HG02938 (cell line): Measurements from ENCODE around the gene SIN3A.
"Not testable (repeated sequence)": the region's sequence is repeated elsewhere in the genome, so short reads cannot be mapped to it uniquely, and the experiment has no call there.

ENCODE experiments used
- ATAC-seq: cut with Tn5 transposase; IDR thresholded peaks from one replicate; pipeline ENCODE4 v1.9.1; 2021; ENCODE audit warnings: mild to moderate bottlenecking, moderate library complexity; ENCODE audit not compliant: unreplicated experiment

SIN3A gene

DNA sequence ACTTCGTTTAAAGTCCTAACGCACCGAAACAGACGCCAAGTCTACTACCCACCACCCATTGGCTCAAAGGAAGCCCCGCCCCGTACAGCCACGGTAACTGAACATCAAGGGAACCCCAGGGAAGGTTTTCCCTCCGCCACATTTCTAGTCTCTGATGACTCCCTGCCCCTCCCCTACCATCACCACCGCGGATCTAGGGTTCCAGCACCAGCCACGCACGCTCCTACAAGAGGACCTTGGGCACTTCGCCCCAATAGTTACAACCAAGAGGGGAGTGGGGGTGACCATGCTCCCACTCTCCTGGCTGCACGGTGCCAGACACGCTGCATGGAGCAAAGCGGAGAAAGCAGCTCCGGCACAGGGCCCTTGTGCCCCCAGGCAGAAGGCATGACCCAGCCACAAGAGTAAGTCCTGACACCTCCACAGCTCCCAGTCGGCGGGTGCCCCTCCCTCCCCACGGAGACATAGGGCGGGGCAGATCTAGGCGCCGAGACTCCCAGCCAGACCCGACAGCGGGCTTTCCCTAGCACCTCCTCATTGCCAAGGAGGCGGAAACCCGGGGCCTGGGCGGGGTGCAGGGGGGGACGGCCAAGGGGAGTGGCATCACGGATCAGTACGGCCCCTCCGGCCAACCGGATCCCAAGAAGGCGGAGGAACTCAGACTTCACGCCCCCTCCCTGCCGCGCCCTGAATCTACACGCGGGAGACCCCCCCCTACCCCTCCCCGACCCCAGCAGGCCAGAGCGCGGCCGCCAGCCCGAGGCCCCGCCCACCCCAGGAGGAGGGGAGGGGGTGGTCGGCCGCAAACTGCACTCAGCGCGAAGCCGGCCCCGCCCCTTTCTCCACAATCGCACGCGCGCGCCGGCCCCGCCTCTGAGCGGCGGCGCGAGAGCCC is 936 bp downstream of the SIN3A start:
- ATAC-seq, result peak; percentile 17

DNA sequence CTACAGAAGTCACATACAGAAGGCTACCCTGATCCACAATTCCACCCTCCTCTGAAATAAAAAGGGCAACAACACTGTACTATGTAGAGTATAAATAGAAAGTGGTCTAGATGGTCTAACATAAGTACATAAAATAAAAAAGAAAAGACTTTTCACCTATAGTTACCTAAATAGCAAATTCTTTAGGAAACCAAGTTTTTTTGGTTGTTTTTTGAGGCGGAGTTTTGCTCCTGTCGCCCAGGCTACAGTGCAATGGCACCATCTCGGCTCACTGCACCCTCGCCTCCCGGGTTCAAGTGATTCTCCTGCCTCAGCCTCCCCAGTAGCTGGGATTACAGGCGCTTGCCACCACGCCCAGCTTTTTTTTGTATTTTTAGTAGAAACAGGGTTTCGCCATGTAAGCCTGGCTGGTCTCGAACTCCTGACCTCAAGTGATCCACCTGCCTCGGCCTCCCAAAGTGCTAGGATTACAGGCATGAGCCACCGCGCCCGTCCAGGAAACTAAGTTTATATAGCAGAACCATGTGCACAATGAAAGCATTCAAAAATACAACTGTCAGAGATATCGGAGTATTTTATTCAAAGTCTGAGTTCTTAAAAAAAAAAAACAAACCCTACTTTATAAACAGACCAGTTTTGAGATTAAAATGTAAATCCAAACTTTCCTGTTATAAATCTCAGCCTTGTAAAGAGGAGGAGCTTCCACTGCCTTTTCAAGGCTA is 1.7 kb downstream of the SIN3A start:
- ATAC-seq, result no peak

DNA sequence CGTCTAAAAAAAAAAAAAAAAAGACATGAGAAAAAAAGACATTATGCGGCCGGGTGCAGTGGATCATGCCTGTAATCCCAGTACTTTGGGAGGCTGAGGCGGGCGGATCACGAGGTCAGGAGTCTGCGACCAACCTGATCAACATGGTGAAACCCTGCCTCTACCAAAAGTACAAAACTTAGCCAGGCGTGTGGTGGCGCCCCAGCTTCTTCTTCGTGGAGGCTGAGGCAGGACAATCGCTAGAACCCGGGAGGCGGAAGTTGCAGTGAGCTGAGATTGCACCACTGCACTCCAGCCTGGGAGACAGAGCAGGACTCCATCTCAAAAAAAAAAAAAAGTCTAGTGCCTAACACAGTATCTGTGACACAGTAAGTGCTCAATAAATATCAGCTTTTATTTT is 3.3 kb downstream of the SIN3A start:
- ATAC-seq, result not testable (repeated sequence)

DNA sequence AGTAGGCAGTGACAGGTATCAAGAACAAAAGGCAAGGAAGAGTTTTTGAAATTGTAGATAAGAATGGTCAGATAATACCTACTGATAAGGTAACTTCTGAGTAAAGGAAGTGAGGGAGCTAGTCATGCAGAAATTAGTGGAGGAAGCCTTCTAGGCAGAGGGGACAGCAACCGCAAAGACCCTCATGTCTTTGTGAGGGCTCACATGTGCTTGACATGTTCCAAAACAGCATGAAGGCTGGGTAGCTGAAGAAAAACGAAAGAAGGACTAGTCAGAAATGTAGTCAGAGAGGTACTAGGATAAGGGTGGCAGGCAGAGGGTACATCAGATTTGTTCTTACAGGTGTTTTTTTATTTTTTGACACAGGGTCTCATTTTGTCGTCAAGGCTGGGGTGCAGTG is 5.3 kb downstream of the SIN3A start:
- ATAC-seq, result no peak

DNA sequence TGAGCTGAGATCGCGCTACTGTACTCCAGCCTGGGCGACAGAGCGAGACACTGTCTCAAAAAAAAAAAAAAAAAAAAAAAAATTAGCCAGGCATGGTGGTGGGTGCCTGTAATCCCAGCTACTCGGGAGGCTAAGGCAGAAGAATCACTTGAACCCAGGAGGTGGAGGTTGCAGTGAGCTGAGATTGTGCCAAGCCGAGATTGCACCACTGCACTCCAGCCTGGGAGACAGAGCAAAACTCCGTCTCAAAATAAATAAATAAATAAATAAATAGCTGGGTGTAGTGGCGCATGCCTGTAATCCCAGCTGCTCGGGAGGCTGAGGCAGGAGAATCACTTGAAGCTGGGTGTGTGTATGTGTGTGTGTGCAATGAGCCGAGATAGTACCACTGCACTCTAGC is 6.2 kb downstream of the SIN3A start:
- ATAC-seq, result not testable (repeated sequence)

DNA sequence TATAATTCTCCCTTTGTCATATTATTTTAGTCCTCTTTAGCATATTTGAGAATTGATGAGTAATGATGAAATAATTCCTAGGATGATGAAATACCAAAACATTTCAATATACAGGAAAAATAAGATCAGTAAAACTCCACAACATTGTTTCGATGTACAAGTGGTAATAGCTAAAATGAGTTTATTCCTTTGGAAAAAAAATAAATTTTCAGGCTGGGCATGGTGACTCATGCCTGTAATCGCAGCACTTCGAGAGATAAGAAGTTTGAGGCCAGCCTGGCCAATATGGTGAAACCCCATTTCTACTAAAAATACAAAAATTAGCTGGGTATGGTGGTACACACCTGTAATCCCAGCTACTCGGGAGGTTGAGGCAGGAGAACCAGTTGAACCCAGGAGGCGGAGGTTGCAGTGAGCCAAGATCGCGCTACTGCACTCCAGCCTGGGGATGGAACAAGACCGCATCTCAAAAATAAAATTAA is 7.5 kb downstream of the SIN3A start:
- ATAC-seq, result not testable (repeated sequence)

DNA sequence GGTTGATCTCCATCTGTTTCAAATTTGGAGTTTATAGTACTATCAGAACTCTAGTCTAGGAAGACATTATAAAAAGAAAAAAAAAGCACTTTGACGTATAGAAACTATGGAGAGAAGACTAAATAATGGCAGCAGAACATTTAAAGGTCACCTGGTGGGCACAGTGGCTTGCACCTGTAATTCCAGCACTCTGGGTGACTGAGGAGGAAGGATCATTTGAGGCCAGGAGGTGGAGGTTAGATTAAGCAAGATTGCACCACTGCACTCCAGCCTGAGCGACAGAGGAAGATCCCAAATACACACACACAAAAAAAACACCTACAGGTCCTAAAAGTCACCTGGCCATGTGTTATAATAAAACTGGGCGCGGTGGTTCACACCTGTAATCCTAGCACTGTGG is 13.8 kb downstream of the SIN3A start:
- no peak for ATAC-seq

DNA sequence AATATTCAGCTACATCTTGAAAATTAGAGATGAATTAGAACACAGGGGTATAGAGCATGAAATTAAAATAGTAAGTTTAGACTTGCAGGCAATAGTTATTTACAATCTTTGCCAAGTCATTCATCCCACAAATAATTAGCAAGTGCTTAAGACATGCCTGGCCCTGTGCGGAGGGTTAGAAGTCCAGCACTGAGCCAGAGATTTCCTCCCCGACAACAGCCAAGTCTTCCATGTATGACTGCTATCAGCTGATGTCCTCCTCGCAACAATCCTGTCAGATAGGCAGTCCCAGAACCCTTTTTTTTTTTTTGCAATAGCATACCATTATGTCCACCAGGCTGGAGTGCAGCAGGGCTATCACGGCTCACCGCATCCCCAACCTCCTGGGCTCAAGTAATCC is 14.6 kb downstream of the SIN3A start:
- ATAC-seq, result no peak

DNA sequence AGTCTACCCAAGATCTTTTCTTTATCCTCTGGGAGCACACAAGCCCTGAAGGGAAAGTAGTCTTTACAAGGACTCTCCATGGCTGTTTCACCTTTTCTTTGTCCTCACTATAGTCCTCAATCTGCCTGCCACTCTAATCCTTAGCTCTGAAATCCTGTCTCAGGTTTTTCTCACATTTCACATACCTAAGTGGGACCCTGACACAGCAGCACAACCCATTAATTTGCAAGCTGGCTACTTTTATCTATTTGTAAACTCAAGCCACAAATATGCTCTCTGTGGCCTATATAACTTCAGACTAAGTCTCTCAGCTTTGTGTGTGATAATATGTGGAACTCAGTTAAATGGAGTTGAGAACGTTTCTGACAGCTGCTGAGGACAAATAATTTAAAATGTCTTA is 19.8 kb downstream of the SIN3A start:
- no peak for ATAC-seq

DNA sequence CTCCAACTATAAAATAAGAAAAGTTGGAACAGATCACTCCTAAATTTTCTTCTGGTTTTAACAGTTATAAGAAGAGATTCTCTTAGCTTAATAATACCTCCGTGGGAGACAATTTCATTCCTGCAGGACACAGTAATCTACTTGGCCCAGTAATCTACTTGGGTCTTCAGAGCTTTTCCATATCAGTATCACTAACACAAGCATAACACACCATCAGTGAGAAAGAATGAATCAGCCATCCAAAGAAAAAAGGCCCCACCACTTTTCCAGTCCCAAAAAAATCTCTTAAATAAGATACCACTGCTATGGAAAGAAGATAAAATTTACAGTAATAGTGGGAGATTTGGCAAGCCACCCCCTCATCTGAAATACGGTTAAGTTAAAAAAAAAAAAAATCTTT is 20.2 kb downstream of the SIN3A start:
- ATAC-seq, result no peak

DNA sequence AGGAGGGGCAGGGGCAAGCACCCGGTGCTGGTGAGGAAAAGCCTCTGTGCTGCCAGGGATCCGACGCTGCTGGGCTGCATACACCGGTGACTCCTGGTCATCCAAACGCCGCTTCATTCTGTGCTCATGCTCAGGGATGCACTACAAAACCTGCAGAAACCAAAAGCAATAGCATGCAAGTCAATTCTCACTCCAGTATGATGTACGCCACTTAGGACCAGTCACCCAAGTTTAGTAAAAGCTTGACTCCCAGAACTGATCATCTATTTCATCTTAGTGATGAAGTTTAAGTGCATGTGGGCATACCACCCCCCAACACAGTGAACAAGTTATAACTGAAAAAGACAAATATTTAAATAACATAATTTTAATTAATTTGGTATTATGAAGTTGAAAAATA is 21.2 kb downstream of the SIN3A start:
- no peak for ATAC-seq

DNA sequence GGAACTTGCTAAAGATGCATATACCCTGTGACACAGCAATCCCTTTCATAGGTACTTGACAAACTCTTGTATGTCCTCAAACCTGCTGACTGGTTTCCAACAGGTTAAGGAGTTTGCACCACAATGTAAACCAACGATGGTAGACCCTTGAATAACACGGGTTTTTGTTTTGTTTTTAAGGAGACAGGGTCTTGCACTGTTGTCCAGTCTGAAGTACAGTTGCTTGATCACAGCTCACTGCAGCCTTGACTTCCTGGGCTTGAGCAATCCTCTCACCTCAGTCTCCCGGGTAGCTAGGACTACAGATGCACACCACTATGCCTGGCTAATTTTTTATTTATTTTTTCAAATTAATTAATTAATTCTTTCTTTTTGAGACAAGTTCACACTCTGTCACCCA is 23.3 kb downstream of the SIN3A start:
- ATAC-seq, result no peak

DNA sequence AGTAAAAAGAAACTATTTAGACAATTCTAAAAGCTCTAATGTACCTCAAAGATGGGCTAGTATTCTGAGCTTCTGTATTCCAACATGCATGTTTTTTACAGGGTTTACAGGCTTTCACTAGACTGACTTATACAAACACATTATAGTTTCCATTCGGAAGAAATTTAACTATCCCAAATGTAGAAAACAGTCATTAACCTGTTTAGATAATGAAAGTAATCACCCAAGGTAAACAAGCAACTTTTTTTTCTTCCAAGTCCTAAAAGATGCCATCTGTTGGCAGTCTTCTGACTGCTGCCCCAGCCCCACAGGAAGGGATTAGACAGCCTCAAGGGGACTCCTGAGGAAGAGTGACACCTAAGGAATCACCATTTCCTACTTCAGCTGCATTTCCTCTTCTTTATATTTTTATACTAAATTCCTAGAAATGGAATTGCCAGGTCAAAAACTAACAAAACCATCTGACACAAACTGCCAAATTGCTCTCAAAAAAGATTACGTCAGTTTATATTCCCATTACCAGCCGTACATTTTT is 25.5 kb downstream of the SIN3A start:
- ATAC-seq, result no peak

DNA sequence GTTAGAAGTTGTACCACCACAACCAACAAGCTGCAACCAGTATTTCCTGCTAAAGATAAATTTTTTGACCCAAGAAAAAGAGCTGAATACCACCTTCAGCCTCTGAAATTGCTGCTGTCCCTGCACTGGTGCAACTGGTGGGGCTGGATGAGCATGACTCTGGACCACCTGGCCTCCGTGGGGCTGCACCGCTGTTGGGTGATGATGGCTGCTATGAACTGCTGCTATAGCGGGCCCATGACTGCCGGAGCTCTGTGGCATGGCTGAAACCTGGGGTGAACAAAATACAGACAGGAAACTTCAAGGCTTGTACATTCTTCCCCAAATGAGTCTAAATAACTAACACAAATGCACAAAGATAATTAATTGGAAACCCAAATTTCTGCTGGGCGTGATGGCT is 28.9 kb downstream of the SIN3A start:
- no peak for ATAC-seq

DNA sequence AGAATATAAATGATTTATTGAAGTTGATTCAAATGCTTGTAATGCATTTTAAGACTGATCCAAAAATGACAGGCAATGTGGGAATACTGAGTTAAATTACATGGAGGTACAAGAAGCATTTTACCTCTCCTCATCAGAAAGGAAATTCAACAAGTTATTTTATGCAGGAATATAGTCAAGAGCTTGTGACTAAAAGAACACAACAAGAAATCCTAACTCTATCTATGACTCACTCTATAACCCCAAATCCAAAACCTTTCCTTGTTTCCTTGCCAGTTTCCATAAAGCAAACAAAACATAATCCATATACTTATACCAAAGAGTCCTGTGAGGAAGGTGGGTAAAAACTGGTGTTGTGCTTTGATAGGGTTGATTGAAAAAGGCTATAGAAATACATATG is 30.8 kb downstream of the SIN3A start:
- ATAC-seq, result no peak

DNA sequence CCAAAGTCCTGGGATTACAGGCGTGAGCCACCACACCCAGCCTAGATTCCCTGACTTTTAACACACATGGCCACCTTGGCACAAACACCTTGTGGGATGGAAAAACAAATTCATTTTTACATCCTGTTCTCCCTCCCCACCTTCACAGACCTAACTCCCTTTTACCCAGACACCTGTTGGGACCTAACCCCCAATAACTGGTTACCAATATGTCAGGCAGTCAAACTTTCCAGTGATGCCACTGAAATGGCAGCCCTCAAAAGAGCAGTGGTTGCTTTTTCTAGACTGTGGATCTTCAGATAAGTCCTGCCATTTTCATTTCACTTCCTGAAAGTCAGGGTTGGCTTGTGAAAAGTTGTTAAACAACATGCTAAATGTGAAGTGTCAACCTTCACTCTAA is 34.9 kb downstream of the SIN3A start:
- ATAC-seq, result no peak

DNA sequence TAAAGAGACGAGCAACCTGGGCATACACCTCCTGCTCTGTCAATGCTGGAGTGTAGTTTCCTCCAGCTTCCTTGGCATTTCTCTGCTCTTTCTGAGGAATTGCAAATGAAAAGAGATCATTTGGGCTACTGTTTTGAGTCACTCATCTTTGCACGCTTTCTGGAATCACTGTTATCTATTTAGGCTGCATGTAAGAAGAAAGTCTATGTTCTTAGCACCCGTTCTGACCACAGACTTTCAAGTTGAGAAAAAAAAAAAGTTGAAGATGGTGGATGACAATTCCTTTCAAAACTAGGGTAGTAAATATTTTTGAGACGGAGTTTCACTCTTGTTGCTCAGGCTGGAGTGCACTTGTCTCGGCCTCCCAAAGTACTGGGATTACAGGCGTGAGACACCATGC is 41.3 kb downstream of the SIN3A start:
- no peak for ATAC-seq

DNA sequence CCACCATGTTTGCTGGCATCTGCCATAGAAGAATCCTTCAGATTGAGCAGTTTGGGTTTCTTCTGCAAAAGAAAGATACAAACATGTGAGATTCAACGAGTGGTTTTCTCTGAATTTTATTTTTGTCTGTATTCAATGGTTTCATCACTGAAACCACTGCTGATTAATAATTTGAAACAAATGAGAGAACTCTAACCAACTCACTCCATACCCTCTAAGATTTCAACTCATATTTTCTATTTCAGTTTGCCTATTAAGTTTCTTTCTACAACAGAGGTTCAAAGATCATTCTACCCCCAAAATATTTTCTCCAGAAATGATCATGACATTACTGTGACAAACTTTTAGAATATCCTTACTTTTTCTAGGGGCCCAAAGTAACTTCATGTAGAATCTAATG is 44.4 kb downstream of the SIN3A start:
- no peak for ATAC-seq

DNA sequence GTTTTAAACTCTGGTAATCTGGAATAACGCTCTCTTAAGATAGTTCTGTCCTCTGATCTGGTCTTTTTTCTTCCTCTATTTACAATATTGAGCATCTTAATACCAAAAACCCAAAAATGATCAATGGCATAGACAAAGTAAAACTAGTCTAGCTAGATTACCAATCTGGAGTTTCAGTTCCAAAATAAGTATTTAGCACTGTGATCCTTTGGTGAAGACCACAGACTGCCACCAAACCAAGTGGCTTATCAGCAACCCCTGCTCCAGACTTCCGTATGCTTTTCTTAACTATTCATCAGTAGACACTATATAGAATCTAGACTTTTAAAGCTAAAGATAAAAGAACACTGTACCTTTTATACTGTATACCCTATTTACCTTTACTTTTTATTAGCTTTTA is 47.6 kb downstream of the SIN3A start:
- no peak for ATAC-seq

DNA sequence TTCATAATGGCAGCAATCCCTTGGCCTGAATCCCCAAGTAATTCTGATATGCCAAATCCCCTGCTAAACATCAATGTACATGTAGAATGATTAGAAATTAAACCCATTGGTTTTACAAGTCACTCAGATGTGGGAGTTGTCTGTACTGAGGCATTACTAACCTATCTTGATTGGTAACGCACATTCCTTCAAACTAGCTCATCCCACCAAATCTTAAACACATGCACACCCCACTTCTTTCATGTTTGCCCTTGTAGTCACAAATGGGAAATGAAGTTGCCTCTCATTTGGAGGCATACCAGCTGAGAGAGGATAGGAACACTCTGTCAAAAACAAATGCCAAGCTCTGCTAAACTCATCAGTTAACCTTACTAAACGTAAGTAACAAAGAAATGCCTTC is 54.0 kb downstream of the SIN3A start:
- ATAC-seq, result no peak

DNA sequence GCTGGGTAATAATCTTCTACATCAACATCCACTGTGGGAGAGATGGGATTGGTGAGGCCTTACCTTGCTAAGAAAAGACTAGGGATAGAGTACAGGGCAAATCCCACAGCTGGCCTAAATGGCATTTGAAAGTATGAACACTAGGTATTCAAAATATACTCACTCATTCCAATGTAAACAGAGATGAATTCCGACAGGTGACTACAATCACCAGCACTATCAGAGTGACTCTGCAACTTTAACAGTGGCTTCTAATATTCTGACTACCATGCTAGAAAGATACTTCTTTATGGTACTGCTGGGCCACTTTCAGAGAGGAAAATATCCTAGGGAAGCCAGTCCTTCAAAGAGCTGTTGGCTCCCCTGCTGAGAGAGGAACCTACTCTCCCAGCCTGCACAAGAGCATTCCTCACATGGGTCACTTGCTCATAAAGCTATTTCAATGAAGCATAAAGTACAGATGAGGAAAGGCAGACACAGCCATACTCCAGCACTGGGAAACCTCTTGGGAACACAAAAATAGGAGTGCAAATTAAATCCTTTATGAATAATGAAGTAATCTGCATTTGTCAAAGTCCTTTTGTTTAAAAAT is 61.6 kb downstream of the SIN3A start:
- no peak for ATAC-seq

DNA sequence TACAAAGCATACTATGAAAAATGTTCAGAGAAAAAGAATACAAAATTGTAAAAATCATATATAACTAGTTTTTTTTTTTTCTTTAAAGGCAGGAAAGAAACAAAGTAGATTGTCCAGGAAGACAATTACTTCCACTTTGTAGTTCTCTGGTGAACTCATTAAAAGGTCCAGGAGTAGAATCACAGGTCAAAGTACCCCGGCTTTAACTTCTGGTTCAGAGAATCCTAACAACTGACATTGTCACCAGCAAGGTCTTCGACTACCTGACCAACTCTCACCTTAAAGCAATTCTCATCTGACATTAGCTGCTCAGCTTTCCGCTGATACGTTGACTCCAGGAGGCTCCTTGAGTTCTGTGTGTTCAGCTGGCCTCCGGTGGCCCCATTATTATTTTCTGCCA is 67.5 kb downstream of the SIN3A start:
- not testable (repeated sequence) for ATAC-seq
